OCI-LY1 (cell line): ENCODE results near the gene MYL6.

Source experiments
- H2AFZ ChIP-seq: fragments of 200-600 bp; sonication (generic), shearing (Covaris generic); 2 replicates; pipeline ENCODE4 v1.6.0; 2014; ENCODE audit warnings: antibody characterized with exemption, mild to moderate bottlenecking, low read length
- H3F3A ChIP-seq: fragments of 200-600 bp; sonication (generic), shearing (Covaris generic); 2 replicates; pipeline ENCODE4 v1.6.0; 2014; ENCODE audit warnings: mild to moderate bottlenecking, antibody characterized with exemption, low read length, moderate library complexity; ENCODE audit not compliant: insufficient read depth
- H3K27ac ChIP-seq: fragments of 200-600 bp; sonication (generic); 2 replicates; pipeline ENCODE4 v1.5.1; 2014; ENCODE audit warnings: low read length, mixed run types, mild to moderate bottlenecking, low read depth; ENCODE audit not compliant: poor library complexity, severe bottlenecking
- H3K27me3 ChIP-seq: fragments of 200-600 bp; sonication (generic); 2 replicates; pipeline ENCODE4 v1.6.0; 2014; ENCODE audit warnings: antibody characterized with exemption, mild to moderate bottlenecking, low read length, moderate library complexity; ENCODE audit not compliant: insufficient read depth
- H3K36me3 ChIP-seq: fragments of 200-600 bp; sonication (generic); 2 replicates; pipeline ENCODE4 v1.6.1; 2014; ENCODE audit warnings: mild to moderate bottlenecking, antibody characterized with exemption, low read length, moderate library complexity, mixed read lengths; ENCODE audit not compliant: insufficient read depth
- H3K4me1 ChIP-seq: fragments of 200-600 bp; sonication (generic); 2 replicates; pipeline ENCODE4 v1.5.1; 2014; ENCODE audit warnings: mild to moderate bottlenecking, low read length, moderate library complexity; ENCODE audit not compliant: insufficient read depth, severe bottlenecking
- H3K4me2 ChIP-seq: fragments of 200-600 bp; sonication (generic), shearing (Covaris generic); 2 replicates; pipeline ENCODE4 v1.6.1; 2014; ENCODE audit warnings: low read length
- H3K4me3 ChIP-seq: fragments of 200-600 bp; sonication (generic); 2 replicates; pipeline ENCODE4 v1.5.1; 2014; ENCODE audit warnings: low read length, low read depth, mild to moderate bottlenecking, mixed read lengths; ENCODE audit not compliant: poor library complexity, severe bottlenecking
- H3K79me2 ChIP-seq: fragments of 200-600 bp; shearing (Covaris generic); 2 replicates; pipeline ENCODE4 v1.6.1; 2016; ENCODE audit warnings: mixed run types, low read length, mixed read lengths; ENCODE audit not compliant: insufficient read depth
- H3K9ac ChIP-seq: fragments of 200-600 bp; sonication (generic), shearing (Covaris generic); 2 replicates; pipeline ENCODE4 v1.6.1; 2014; ENCODE audit warnings: mild to moderate bottlenecking, low read length, mixed read lengths
- H3K9me2 ChIP-seq: fragments of 200-600 bp; sonication (generic), shearing (Covaris generic); 2 replicates; pipeline ENCODE4 v1.6.1; 2014; ENCODE audit warnings: low read depth, mild to moderate bottlenecking, low read length, mixed read lengths
- H3K9me3 ChIP-seq: fragments of 200-600 bp; shearing (Covaris generic); 2 replicates; pipeline ENCODE4 v1.6.1; 2014; ENCODE audit warnings: low read length, mixed read lengths
- H4K20me1 ChIP-seq: fragments of 200-600 bp; sonication (generic), shearing (Covaris generic); 2 replicates; pipeline ENCODE4 v1.6.0; 2016; ENCODE audit warnings: mild to moderate bottlenecking, low read length; ENCODE audit not compliant: insufficient read depth
- CTCF ChIP-seq: fragments of 200-600 bp; sonication (generic), shearing (Covaris generic); IDR thresholded peaks from 2 replicates; pipeline ENCODE4 v1.5.1; 2017; ENCODE audit warnings: mild to moderate bottlenecking, antibody characterized with exemption, low read length, moderate library complexity, mixed read lengths
- EZH2 ChIP-seq: fragments of 200-600 bp; sonication (generic), shearing (Covaris generic); IDR thresholded peaks from 2 replicates; pipeline ENCODE4 v1.8.0; 2017; ENCODE audit warnings: borderline replicate concordance, mixed run types, mild to moderate bottlenecking, antibody characterized with exemption, low read length, moderate library complexity, mixed read lengths

Gene MYL6

GRCh38 chr12:56197921-56198635 is 39.9 kb downstream of the MYL6 start:
- no peak overlapping the region for H3K4me2 ChIP-seq
- H4K20me1 ChIP-seq = no peaks in the 10 kb centered on the region
- no peaks in the 10 kb centered on the region for H3K27me3 ChIP-seq
- no peaks in the 10 kb centered on the region for H3K9me3 ChIP-seq
- H3K27ac ChIP-seq = no peak overlapping the region
- H2AFZ ChIP-seq = no peak overlapping the region
- H3K9me2 ChIP-seq = no peaks in the 10 kb centered on the region
- TF ChIP-seq CTCF = no peak
- TF ChIP-seq EZH2 = no peak
- H3K4me3 ChIP-seq = no peak overlapping the region
- H3F3A ChIP-seq = no peaks in the 10 kb centered on the region
- H3K4me1 ChIP-seq = peaks cover 7% of the 10 kb centered on the region
- H3K9ac ChIP-seq = no peak overlapping the region
- no peaks in the 10 kb centered on the region; the same call in 1 of the 2 replicates for H3K36me3 ChIP-seq
- H3K79me2 ChIP-seq = no peaks in the 10 kb centered on the region

- H3K27ac ChIP-seq = no peak overlapping the region
- H3K79me2 ChIP-seq = no peaks in the 10 kb centered on the region
- no peak overlapping the region for H3K9ac ChIP-seq
- no peaks in the 10 kb centered on the region for H4K20me1 ChIP-seq
- H3K36me3 ChIP-seq = no peaks in the 10 kb centered on the region; the same call in 1 of the 2 replicates
- H3K27me3 ChIP-seq = no peaks in the 10 kb centered on the region
- no peak overlapping the region for H2AFZ ChIP-seq
- no peak overlapping the region for H3K4me2 ChIP-seq
- H3K4me3 ChIP-seq = no peak overlapping the region
- peaks cover 4% of the 10 kb centered on the region for H3K4me1 ChIP-seq
- no peaks in the 10 kb centered on the region for H3F3A ChIP-seq
- H3K9me2 ChIP-seq = no peaks in the 10 kb centered on the region
- no peak for TF ChIP-seq CTCF
- no peak for TF ChIP-seq EZH2
- H3K9me3 ChIP-seq = no peaks in the 10 kb centered on the region
These were observed 40.7 kb downstream of the MYL6 start for GRCh38 chr12:56198836-56199235.

DNA sequence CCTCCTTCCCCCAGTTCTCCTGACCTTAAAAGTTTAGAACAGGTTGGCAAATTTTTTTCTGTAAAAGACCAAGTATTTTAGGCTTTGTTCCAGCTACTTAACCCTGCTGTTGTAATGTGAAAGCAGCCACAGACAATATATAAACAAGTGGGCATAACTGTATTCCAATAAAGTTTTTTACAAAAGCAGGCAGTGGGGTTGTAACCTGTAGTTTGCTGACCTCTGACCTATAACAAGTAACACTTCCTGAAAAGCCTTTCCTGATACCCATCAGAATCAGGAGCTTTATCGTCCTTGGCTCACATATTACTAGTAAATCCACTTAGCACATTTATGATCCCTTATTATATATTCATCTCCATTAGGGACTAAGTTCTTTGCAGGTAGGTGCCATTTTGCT is 44.2 kb downstream of the MYL6 start:
- H3K9ac ChIP-seq = no peak overlapping the region
- no peaks in the 10 kb centered on the region for H4K20me1 ChIP-seq
- H3F3A ChIP-seq = no peaks in the 10 kb centered on the region
- H2AFZ ChIP-seq = no peak overlapping the region
- peak overlapping the region; percentile 38 for H3K27ac ChIP-seq
- peaks cover 27% of the 10 kb centered on the region for H3K4me1 ChIP-seq
- H3K36me3 ChIP-seq = peaks cover 28% of the 10 kb centered on the region
- H3K27me3 ChIP-seq = no peaks in the 10 kb centered on the region
- no peak overlapping the region for H3K4me2 ChIP-seq
- no peaks in the 10 kb centered on the region for H3K9me2 ChIP-seq
- no peak overlapping the region for H3K4me3 ChIP-seq
- no peaks in the 10 kb centered on the region for H3K9me3 ChIP-seq
- TF ChIP-seq CTCF (no peak), EZH2 (no peak)
- H3K79me2 ChIP-seq = no peaks in the 10 kb centered on the region
